Omental fat pad (tissue), 4 donors: ENCODE measurements around the gene RHOBTB1. TPM values are rescaled to one million over a fixed set of nuclear protein-coding genes. Genes with fewer than 3 reads are reported as not detected.

Experiments used
- ATAC-seq: fragments of 150-250 bp; one replicate; pipeline ENCODE4 v1.9.1; 2016; ENCODE audit warnings: mild to moderate bottlenecking, moderate library complexity; ENCODE audit not compliant: low FRiP score
- DNase-seq: peaks from one replicate; pipeline ENCODE4 v3.0.0-alpha.2; 2019; ENCODE audit warnings: low spot score
- total RNA-seq, 4 donors: library from RNA; depleted of rRNA; stranded (reverse); fragments of >200 nt; gene quantifications; one replicate each; pipeline ENCODE4 v1.1.0, GENCODE V29; 2016
- TF ChIP-seq, protein P1 (sequence below), 3 donors: fragments of 450-650 bp; IDR thresholded peaks; one replicate each; pipeline ENCODE4 v1.5.1; 2016 to 2017; ENCODE audit warnings: antibody characterized with exemption in 3 of 3, mild to moderate bottlenecking in 3 of 3, moderate library complexity in 2 of 3

The RHOBTB1 gene
- total RNA-seq, 4 donors from 2014 or later: 9.5 to 34.8 (median 16.9) TPM

DNA sequence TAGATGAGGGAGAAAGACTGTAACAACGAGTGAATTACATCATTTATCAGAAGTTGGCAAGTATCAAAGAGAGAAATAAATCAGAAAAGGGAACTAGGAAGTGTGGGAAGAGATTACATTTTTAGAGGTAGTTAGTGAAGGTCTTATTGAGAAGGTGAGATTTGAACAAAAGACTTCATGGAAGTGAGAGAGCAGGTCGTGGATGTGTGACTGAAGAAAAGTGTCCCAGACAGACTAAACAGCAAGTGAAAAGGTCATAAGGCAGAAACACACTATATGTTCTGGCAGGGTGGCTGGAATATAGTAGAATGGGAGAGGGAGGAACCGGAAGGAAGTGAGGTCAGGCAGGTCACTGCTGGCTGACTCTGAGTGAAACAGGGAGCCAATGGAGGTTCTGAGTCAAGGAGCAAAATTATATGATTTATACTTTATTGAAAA, 35.7 kb upstream of the RHOBTB1 start:
- ATAC-seq: no peak
- TF ChIP-seq, protein P1, sequence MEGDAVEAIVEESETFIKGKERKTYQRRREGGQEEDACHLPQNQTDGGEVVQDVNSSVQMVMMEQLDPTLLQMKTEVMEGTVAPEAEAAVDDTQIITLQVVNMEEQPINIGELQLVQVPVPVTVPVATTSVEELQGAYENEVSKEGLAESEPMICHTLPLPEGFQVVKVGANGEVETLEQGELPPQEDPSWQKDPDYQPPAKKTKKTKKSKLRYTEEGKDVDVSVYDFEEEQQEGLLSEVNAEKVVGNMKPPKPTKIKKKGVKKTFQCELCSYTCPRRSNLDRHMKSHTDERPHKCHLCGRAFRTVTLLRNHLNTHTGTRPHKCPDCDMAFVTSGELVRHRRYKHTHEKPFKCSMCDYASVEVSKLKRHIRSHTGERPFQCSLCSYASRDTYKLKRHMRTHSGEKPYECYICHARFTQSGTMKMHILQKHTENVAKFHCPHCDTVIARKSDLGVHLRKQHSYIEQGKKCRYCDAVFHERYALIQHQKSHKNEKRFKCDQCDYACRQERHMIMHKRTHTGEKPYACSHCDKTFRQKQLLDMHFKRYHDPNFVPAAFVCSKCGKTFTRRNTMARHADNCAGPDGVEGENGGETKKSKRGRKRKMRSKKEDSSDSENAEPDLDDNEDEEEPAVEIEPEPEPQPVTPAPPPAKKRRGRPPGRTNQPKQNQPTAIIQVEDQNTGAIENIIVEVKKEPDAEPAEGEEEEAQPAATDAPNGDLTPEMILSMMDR (IDR thresholded peaks at IDR 0.05): no peak

DNA sequence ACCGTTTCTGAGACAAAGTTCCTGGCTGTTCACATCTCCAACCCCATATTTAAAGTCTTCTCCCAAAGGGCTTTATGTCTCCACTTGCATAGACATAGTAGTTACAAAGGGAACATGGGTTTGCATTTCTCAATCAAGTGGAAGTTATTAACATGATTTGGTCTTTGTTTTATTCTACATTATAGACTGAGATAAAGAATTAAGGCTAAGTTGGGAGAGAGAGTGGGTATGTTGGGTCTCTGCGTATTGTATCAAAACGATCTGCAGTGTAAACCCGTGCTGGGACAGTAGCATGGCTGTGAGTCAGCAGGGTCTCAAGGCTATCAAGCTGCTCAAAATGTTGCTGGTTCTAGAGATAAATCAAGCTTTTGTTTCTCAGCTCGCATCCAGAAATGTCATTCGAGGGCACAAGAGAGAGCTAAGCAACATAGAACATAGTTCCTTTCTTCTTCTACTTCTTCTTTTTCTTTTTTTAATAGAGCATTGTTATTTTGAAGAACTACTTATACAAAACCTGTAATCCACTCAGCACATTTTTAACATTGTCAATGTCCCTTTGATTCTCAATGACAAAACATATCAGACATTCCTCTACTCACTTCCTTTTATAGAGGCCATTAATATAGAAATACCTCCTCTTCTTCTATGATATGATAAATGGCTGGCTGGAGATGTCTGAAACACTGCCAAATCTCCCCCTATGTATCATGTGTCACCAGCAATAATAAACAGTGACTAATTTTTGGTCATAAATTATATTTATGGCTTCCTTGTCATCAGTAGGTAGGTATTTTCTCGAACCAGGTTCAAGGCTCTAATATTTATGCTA, 34.5 kb upstream of the RHOBTB1 start:
- TF ChIP-seq, protein P1 (IDR thresholded peaks at IDR 0.05): no peak
- ATAC-seq (no peak), DNase-seq (no peak)

More for the DNA sequence above, 35.7 kb upstream of the RHOBTB1 start:
- no peak for DNase-seq

GRCh38 chr10:60977161-60978122, 33.5 kb upstream of the RHOBTB1 start:
- DNase-seq (no peak), ATAC-seq (no peak)
- TF ChIP-seq, protein P1 (IDR thresholded peaks at IDR 0.05): no peak

GRCh38 chr10:60976687-60977086, 32.7 kb upstream of the RHOBTB1 start:
- ATAC-seq (no peak), DNase-seq (no peak)
- TF ChIP-seq, protein P1 (IDR thresholded peaks at IDR 0.05): no peak

DNA sequence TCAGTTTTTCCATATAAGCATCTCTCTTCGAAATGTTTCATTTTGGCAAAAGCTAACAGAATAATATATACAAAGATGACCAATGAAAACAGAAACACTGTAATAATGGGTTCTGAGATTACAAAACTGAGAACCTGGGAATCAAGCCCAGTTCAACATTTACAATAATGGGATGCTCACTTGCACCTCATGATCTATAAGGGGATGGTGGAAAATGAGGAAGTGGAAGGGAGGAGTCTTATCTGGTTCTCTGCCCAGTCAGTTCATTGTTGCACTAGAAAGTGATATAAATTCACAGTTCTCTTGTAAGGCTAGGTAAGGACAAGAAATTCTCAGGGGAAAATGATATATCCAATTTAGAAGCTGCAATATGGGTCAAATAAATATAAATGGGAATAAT, 31.7 kb upstream of the RHOBTB1 start:
- ATAC-seq (no peak), DNase-seq (no peak)
- TF ChIP-seq, protein P1 (IDR thresholded peaks at IDR 0.05): no peak

- no peak for DNase-seq
- TF ChIP-seq, protein P1 (IDR thresholded peaks at IDR 0.05): no peak
- ATAC-seq: no peak
These were observed 30.6 kb upstream of the RHOBTB1 start for GRCh38 chr10:60974463-60975149.
